GM19240 (cell line): ENCODE data around the gene PCDH9.

Experiments
- DNase-seq: peaks from one replicate; pipeline ENCODE4 v3.0.0; 2011; ENCODE audit warnings: low spot score; ENCODE audit not compliant: insufficient read length

The PCDH9 gene

DNA sequence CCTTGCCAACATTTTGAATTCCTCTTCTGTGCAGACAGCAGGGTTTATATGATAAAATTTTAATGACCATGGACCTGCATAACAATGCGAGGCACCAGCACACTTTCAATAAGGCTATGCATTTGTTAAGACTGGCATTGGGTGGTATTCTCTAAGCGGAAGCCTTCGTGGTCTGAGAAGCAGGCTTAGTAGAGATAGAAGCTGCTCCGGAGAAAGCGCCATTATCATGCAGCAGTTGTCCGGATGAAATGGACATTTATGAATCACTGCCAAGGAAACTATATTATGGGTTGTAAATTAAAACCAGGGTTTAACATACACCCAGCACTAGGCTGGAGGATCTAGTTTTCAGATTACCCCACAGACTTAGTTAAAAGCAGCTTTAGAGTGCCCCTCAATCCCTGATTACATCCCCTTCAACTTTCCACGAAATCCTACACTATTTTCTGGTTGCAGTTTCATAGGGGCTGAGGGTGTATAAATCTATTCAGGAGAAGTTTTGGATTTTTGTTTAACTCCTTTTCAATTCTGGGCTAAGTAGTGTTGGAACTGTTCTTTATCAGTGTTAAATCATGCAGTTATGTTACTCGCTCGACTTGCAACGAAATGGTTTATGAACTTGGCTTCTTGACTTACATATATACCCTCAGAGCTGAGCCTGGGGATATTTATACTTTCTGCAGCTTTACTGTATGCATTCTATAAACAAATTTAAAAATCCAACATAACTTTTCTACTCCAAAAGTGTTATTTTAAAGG, 193.3 kb downstream of the PCDH9 start:
- no peak for DNase-seq

DNA sequence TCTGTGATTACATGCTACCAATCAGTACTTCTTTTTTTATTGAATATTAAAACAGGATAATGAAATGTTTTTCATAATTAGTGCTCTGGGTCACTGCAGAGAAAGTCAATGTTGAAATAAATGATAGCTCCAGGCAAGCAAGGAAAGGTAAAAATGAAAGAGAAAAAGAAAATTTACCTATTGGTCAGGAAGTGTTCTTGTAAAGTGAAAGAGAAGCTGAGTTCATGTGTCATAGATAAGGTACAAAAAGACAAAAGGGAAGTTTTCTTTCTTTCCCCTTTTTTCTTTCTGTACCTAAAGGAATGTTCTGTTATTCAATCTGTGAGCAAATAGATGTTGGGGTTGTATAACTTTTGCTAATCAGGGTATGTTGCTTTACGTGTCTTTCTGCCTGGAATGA, 197.0 kb downstream of the PCDH9 start:
- no peak for DNase-seq

DNA sequence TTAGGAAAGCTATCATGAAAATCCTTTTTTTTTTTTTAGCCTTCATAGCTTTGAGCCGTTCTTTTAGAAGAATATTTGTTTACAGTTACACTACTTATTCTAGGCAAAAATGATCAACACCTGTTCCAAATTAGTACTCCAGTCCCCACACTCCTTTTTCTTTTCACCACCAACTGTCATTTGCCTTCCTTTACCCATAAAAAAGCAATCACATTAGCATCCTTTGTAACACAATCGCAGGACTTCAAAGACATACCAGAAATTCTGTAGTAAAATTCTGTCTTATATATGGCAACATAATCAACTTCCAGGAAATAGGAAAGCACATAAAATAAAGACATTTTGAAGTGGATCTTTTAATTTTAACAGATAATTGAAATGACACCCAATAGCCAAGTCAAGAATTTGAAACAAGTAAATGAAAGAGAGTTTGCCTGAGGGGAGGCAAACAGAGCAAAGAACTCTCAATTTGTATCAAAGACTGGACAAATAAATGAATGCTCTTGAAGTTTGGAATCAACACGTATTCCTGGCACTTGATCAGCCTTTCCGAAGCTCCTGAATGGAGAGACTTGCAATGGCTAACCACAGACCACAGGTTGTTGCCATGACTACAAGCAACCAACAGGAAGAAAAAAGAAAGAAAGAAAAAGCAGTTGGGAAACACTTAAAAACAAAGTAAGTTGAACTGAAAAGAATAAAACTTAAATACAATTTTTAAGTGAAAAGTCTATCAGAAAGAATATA, 206.8 kb downstream of the PCDH9 start:
- DNase-seq = no peak

DNA sequence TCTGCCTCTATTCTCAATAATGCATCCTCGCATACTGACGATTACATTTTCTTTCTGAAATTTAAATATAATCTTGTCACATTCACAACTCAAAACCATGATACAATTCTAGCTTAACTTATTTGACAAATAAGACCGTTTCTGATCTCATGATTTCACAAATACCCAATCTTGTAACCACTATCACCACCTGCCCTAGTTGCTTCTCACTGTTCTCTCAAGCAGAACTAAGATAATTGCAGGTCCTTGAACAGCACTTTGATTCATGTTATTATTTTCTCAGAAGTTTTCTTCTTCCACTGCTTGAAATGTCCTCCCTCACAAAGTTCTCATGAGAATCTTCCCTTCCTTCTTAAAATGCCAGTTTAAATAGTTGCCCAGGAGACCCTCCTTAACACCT, 211.4 kb downstream of the PCDH9 start:
- DNase-seq = no peak

DNA sequence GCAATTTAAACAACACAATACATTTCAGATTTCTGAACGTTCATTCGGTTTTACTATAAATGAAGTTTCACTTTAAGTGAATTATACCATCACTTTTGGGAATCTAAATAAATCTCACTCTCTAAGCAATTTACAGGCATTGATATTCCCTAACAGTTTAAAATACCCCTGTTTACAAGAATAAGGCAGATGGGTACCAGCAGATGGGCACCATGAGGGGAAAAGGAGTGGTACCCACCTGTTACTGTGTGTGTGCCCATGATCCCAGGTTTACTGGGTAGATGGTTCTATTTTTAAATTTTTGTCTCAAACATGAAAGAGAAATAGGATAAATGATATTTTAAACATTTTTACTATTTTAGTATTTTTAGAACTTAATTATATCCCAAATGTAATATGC, 212.9 kb downstream of the PCDH9 start:
- DNase-seq = no peak

DNA sequence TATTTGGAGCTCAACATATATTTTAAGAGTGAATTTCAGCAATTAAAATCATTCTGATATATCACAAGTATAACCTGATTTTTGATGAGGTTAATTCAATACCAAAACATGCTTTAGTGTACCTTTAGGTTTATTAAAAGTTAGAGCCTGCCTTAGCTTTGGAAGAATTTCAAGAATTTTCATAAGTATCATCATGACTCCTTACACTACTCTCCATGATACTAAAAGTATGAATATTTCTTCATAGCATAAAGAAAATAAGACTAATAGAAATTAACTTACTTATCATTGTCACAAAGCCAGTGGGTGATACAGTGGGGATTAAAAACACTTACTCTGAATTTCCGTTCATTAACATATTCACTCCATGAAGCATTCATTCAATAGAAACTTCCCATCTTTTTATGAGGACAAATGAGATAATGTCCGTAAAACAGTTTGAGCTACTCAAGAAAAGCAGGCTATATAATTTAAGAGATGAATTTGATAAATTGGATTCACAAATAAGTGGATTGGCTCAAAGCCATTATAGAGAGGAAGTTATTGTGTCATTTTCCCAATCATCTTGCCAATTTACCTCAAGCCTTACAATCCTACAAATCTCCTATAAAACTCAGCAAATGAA, 214.0 kb downstream of the PCDH9 start:
- no peak for DNase-seq

DNA sequence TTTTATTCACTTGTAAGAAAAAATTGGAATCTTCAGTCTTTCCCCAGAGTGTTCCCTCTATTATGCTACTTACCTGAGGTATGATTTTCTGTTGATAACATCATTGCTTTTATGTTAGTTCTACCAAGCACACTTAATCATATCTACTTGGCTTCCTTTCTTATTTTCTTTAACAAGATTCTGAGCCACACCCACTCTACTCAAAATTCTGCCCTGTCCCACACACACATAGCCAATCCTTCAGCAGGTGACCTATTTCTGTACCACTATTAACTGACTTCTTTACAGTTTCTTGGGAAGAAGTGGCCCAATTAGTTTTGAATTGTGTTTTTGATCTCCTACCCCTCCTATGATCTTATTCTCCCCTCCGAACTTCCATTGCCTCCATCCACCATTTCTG, 215.7 kb downstream of the PCDH9 start:
- DNase-seq = no peak

DNA sequence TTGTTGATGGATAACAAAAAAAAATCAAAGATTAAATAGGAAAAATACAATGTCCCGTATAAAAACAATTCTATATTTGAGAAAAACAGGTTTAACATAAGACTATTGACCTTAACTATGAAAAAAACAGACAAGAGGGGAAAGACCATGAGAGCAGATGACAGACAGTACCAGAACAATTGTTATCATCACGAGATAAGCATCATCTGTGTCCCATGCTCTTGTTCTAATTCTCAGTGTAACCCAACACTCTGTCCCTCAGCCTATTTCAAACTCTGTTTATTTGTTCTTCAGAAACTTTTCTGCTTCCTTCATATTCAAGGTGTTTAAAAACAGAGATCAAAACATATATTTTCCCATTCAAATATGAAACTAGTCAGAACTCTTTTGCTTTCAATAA, 216.4 kb downstream of the PCDH9 start:
- DNase-seq = no peak

DNA sequence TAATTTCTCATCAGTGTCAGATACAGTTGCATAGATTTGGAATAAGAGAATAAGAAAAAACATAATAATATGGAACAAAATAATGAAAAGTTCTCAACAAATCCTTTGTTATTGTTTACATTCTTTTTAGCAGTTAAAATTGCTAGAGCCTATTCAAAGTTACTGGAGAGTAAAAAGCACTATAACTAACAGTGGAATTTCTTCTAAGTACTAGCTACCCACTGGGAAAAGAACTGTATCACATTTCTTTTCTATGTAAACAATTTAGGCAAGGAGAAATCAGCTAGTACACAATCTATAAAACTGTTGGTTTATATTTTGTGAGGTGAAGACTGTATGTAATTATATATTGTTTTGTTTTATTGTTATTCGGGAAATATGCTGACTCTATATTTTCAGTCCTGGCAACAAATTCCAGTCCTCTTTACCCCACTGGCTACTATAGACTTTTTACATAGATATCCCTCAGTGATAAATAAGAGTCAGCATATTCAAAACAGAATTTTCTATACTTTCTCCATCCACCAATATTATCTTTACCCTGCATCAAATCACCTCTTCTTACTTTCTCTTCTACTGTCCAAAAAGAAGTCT, 222.0 kb downstream of the PCDH9 start:
- no peak for DNase-seq

DNA sequence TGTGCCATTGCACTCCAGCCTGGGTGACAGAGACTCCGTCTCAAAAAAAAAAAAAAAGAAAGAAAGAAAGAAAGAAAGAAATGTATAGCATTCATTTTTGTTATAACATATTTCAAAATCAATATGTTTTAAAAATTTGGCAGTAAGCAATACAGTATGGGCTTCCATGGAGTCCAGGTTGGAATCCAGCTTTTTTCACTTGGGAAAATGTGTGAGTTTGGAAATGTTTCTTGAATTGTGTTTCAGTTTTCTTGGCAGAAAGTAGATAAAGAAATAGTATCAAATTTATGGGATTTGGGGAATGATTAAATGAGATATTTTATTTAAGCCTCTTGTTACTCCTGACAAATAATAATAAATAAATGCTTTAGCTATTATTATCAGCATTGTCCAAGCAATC, 225.6 kb downstream of the PCDH9 start:
- no peak for DNase-seq

DNA sequence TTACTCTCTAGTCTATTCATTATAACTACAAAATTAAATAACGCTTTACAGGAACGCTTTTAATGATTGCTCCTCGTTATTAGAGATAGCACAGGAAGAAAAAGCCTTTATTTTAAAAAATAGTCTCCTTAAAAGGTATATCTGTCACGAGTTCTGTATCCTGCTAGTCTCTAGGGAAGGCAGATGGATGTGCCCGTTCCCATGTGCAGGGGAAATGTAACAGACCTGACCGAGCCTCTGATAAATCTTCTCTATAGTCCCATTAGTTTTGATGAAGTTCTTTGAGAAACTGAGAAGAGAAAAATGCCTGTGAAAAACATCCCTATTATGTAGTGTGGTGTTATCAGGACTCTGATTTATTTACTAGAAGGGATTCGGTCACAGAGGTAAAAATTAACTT, 226.4 kb downstream of the PCDH9 start:
- no peak for DNase-seq

DNA sequence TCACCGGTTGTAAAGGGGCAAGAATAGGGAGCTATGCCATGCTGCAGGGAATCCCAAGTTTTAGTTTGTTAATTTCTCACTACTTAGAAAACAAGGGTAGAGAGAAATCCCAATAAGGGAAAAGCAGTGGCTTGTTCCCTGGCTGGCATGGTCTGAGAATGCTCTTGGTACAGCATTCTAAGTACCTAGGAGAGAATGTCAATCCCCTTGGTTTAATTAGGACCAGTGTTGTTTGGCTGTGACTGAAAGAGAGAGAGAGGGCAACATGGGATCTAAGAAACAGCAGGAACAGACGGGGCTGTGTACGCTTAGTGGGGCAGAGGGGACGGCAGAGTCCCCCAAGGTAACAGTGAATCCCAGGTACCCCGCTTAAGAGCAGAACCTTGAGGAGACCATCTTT, 228.8 kb downstream of the PCDH9 start:
- DNase-seq = no peak

DNA sequence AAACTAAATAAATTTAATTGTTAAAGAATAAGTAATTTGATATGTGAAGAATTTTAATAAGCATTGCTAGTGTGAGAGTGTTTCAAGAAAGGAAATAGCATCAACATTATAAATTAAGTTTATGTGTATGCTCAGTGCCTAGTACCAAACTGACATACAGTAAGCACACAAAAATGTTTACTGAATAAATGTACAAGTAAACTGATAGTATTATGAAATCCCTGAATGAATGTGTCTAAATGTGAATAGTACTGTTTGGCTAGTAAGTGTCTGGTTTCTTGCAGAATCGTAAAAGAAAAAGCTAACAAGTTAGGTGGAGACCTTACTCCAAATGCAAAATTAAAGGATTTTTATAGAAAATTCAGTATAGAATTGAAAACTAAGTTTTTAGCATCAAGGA, 233.6 kb downstream of the PCDH9 start:
- DNase-seq = no peak

DNA sequence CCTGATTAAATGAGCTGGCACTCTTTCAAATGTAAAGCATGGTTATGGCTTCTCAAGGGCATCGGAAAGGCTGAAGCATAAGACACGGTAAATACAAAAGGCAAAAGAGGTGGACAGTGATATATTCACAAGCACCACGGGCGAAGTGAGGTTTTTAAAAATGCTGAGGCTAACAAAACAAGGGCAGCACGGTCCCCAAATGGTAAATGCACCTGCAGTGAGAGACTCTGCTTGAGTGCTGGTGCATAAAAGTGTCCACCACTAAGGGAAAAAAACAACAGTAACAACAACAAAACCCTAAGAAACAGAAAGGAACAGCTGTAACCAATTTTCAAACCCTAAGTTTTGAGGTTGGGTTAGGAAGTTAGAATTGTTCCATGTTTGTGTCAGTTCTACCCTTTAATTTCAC, 234.9 kb downstream of the PCDH9 start:
- no peak for DNase-seq

DNA sequence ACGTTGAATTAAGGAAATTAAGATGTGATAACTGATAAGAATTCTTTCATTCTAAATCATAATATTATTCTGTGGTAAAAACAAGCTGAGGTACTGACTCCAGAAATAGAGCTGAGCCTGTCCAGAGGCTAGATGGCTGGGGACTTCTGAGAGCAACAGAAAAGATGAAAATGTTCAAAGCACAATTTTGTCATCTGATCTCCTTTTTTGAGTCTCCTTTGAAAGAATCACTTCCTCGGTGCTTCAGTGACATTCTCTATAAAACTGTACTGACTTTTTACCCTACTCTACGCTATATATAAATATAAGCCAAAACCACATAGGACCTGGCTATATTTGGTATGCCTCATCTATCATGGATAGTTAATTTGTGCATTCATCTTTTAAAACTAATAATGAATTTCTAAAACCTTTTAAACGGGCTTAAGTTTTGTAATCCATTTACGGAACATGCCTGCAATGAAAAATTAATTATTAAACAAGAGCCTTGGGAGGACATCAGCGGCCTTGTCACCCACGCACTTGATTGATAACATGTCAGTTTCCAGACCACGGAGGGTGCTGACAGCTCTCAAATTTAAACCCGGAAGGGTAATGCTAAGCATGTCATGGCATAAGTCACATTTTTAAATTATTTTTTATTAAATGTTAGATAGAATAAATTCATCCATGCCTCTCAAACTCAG, 235.5 kb downstream of the PCDH9 start:
- no peak for DNase-seq

DNA sequence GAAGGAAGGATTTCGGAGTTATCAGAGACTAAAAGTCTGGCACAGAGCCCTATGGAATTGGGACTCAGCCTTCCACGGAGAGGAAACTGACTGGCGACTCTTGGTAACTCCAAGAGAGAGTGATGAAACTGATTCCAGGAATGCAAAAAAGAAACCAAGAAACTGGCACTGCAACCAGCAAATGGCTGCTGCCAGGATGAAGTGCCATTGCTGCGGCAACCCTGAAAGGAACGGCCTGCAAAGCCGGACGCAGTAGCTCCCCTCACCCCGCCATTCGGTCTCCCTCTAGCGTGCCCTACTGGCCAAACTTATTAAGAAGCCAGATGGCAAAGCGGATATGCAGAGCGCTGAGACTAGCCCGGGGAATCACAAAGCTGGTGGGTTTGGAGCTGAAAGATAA, 236.0 kb downstream of the PCDH9 start:
- DNase-seq = peak; percentile 6

DNA sequence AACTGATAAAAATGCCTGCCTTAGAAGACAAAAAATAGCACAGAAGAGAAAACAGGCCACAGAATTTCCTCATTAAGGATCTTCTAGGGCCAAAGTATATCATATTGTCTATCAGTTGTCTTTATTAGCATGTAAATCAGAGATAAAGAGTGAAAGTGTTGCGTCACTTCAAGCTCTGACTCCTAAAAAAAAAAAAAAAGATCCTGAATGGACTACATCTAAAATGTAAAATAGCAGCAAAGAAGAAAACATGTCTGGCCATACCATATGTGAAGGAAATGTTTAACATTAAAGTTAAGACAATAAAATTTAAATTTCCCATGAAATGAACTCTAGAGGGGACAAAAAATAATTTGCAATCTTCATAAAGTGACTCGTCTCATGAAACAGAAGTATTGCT, 237.4 kb downstream of the PCDH9 start:
- DNase-seq = no peak

DNA sequence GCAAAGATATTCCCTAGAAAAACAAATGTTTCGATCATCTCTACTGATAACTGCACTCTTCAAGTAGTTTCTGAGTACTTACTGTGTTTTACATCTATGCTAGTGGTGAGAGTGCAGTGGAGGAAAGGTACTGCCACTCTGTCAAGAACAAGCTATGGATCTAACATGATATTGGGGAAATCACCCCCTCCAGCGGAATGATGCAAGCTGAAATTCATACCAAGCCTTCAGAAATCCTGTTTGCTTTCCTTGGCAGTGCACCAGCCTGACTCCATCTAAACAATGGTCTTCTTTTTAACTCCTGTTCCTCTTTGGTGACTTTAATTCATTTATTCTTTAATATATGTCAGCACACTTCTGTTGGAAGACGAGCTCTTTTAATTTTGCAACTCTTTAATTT, 238.0 kb downstream of the PCDH9 start:
- no peak for DNase-seq

DNA sequence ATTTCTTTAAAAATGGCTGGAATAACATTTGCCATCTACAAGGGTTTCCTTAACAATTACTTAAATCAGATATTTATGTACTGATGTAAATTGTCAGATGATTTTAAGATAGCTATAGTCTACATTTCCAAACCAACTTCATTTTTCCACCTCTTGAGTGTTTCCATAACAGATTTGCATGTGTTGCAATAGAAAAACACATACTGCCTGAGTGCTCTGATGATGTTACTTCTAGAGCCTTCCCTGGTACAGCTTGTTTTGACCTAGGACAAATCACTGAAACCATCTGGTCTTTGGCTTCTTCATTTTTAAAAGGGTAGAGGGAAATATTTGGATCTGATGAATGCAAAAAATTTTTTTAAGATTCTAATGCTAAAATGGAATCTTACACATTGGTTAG, 245.9 kb downstream of the PCDH9 start:
- DNase-seq = no peak

DNA sequence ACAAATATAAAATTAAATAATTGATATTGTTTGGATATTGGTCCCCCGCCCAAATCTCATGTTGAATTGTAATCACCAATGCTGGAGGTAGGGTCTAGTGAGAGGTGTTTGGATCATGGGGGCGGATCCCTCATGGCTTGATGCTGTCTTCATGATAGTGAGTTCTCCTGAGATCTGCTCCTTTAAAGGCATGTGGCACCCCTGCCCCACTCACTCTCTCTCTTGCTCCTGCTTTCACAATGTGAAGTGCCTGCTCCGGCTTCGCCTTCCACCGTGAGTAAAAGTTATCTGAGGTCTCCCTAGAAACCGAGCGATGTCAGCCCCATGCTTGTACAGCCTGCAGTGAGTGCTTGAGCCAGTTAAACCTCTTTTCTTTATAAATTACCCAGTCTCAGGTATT, 248.2 kb downstream of the PCDH9 start:
- DNase-seq = no peak

DNA sequence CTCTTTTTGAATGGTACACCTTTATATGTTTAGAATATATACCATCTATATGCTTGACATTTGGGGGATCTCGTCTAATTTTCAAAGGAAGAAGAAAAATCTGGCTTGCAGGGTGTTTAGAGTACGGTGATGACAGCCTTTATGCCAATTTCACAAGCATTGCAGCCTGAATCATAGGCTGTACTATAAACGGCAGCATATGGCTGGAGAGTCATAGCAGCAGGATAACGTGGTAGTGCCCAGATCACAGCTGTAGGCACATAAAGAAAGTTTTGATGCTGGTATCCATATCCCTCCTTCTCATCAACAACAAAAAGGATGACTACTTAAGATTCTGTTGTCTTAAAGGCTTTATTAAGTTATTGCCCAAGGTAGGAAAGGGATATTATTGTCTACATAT, 253.0 kb downstream of the PCDH9 start:
- DNase-seq = no peak

DNA sequence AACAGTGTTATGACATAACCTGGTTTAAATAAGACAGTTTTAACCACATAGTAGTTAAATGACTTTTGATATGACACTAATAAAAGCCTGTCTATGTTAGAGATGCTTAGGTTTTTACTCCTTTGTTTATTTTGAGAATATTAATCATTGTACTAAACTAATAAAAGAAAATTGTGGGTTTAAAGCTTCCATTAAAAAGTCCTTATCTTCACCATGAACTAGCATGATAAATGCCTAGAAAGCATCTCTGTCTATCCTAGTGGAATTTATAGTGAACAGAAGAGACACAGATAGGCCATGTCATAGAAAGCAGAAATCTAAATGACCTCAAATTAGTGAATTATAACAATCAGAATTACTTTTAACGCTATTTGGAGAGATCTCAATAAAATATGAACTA, 255.2 kb downstream of the PCDH9 start:
- DNase-seq = no peak
